ENCODE data around the gene HNRNPL.
"Not testable (repeated sequence)": the region's sequence is repeated elsewhere in the genome, so short reads cannot be mapped to it uniquely, and the experiment has no call there.

Gene HNRNPL

DNA sequence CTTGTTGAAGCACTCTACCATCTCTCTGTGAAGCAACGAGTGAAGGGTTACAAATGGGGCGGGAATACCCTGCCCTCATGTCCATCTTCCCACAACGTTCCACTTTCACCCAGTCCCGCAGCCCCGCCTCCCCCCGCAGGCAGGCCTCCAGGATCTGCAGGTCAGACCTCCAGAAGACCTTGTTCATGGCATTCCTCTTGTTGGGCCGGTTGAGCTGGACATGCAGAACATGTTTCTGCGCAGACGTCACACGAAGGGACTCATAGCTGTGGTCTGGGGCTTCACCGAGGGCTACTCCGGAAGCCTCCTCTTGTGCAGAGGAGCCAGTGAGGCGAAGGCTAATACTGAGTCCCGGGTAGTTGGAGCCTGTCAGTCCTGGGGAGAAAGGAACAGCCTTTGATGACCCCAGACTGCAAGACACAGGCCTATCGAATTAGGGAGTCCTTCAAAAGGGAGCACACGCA is 18.6 kb downstream of the HNRNPL start:
- in situ Hi-C loops (cut with MboI; ENCODE audit: low sequenced_read_pairs), result no loop called here

- in situ Hi-C loops (cut with MboI; ENCODE audit: low sequenced_read_pairs), result no loop called here
Observed at GRCh38 chr19:38830039-38830733, 19.6 kb downstream of the HNRNPL start.

DNA sequence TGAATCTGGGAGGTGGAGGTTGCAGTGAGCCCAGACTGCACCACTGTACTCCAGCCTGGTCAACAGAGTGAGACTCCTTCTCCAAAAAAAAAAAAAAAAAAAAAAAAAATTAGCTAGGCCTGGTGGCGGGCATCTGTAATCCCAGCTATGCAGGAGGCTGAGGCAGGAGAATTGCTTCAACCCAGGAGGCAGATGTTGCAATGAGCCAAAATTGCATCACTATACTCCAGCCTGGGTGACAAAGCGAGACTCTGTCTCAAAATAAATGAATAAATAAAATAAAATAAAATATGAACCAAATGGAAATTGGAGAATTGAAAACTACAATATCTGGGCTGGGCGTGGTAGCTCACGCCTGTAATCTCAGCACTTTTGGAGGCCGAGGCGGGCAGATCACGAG is 20.6 kb downstream of the HNRNPL start:
- in situ Hi-C loops (cut with MboI; ENCODE audit: low sequenced_read_pairs), result not testable (repeated sequence)

DNA sequence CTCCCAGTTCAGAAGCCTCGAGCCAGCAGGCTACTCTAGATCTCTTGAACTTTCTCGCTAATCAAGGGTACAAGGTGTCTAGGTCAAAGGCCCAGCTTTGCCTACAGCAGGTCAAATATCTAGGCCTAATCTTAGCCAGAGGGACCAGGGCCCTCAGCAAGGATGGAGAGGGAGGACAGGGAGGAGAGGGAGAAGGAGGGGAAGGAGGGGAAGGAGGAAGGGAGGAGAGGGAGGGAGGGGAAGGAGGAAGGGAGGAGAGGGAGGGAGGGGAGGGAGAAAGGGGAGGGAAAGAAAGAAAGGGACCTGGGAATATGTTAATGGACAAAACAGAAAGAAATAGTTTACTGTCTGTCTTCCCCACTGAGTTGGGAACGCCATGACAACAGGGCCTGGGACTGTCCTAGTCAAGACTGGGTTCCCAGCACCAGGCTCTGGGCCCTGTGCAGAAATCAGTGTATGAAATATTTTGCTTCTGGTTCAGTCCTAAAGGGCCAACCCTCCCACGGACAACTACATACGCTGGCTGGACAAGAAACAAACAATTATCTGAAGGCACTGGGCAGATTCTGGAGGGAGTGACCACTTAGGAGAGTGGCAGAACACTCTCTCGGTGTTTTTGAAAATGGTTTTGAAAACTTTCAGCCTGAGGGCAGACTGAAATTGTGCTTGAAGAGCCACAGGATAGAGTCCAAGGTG is 22.8 kb downstream of the HNRNPL start:
- in situ Hi-C loops (cut with MboI; ENCODE audit: low sequenced_read_pairs), result no loop called here

DNA sequence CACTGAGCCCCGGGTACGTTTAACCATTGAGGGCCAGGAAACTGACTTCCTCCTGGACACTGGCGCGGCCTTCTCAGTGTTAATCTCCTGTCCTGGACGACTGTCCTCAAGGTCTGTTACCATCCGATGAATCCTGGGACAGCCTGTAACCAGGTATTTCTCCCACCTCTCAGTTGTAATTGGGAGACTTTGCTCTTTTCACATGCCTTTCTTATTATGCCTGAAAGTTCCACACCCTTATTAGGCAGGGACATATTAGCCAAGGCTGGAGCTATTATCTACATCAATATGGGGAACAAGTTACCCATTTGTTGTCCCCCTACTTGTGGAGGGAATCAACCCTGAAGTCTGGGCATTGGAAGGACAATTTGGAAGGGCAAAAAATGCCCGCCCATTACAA is 23.9 kb downstream of the HNRNPL start:
- in situ Hi-C loops (cut with MboI; ENCODE audit: low sequenced_read_pairs), result not testable (repeated sequence)

- in situ Hi-C loops (cut with MboI; ENCODE audit: low sequenced_read_pairs), result not testable (repeated sequence)
Observed at GRCh38 chr19:38821230-38821825, 28.5 kb downstream of the HNRNPL start.

GRCh38 chr19:38819231-38819920 is 30.4 kb downstream of the HNRNPL start:
- in situ Hi-C loops (cut with MboI; ENCODE audit: low sequenced_read_pairs), result no loop called here

DNA sequence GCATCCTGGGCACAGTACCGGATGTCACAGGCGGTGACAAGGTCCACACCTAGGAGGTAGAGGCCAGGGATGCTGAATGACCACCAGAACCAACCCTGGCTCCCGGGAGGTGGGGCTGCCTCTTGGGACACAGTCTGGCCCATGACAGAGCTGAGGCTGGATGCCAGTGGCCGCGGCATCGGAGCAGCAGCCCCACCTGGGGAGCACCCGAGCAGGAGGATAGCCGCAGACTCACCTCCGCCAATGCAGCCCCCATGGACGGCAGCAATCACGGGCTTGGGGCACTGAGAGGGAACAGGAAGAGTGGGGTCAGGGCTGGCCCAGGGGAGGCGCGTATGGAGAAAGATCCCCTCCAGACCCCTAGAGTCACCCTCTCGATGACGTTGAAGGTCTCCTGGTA is 32.7 kb downstream of the HNRNPL start:
- in situ Hi-C loops (cut with MboI; ENCODE audit: low sequenced_read_pairs), result no loop called here

- in situ Hi-C loops (cut with MboI; ENCODE audit: low sequenced_read_pairs), result no loop called here
Observed at GRCh38 chr19:38816131-38816750, 33.5 kb downstream of the HNRNPL start.

GRCh38 chr19:38815059-38816001 is 34.5 kb downstream of the HNRNPL start:
- in situ Hi-C loops (cut with MboI; ENCODE audit: low sequenced_read_pairs), result no loop called here

GRCh38 chr19:38813932-38814331 is 35.9 kb downstream of the HNRNPL start:
- in situ Hi-C loops (cut with MboI; ENCODE audit: low sequenced_read_pairs), result not testable (repeated sequence)

GRCh38 chr19:38813323-38813722 is 36.5 kb downstream of the HNRNPL start:
- in situ Hi-C loops (cut with MboI; ENCODE audit: low sequenced_read_pairs), result no loop called here

GRCh38 chr19:38812841-38813320 is 36.9 kb downstream of the HNRNPL start, which contains the start of gene LGALS4:
Gene LGALS4, minus strand, starts transcription at chr19:38812945. Its CDS starts 59 bp downstream, at chr19:38812886.
- in situ Hi-C loops (cut with MboI; ENCODE audit: low sequenced_read_pairs), result no loop called here

GRCh38 chr19:38812009-38812840 is 37.6 kb downstream of the HNRNPL start:
- in situ Hi-C loops (cut with MboI; ENCODE audit: low sequenced_read_pairs), result no loop called here

DNA sequence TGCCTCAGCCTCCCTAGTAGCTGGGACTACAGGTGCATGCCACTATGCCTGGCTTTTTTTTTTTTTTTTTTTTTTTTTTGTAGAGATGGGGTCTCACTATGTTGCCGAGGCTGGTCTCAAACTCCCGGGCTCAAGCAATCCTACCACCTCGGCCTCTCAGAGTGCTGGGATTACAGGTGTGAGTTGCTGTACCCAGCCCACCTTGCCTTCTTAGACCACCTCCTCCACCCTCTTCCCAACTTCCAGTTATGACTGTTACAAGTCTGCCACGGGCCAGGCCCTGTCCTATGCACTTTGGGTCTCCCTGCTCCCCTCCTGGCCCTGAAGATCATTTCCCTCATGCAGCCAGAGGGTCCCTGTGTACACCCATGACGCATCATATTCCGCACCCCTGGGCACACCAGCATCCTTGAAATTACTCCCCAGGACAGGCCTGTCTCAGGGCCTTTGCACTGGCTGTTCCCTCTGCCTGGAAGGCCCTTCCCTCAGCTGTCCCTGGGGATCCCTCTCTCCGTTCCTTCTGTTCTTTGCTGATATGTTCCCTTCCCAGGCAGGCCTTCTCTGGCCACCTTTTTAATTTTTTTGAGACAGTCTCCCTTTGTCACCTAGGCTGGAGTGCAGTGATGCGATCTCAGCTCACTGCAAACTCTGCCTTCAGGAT is 40.1 kb downstream of the HNRNPL start:
- in situ Hi-C loops (cut with MboI; ENCODE audit: low sequenced_read_pairs), result no loop called here

DNA sequence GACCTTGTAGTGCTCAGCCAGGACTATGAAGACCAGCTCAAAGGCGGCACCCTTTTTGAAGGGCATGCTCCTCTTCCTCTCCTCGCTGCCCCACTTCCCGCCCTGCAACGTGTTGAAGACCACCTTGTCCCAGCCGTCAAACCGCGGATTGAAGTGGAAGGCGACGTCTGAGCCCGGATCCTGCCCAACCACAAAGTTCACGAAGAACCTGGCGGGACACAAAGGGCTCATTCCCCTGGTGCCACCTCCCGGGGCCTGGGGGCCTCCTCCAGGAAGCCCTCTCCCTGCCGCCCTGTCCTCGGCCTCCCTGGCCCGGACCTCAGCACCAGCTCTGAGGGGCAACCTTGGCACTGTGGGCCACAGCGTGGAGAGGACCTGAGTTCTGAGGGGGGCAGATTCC is 41.0 kb downstream of the HNRNPL start:
- in situ Hi-C loops (cut with MboI; ENCODE audit: low sequenced_read_pairs), result no loop called here

GRCh38 chr19:38807374-38808098 is 42.2 kb downstream of the HNRNPL start:
- in situ Hi-C loops (cut with MboI; ENCODE audit: low sequenced_read_pairs), result not testable (repeated sequence)

GRCh38 chr19:38806371-38806770 is 43.4 kb downstream of the HNRNPL start:
- in situ Hi-C loops (cut with MboI; ENCODE audit: low sequenced_read_pairs), result no loop called here
